IMR-90 (cell line): ENCODE results near the gene DHRS4. TPM values are rescaled to one million over a fixed set of nuclear protein-coding genes. Genes with fewer than 3 reads are reported as not detected.
"Not testable (repeated sequence)": the region's sequence is repeated elsewhere in the genome, so short reads cannot be mapped to it uniquely, and the experiment has no call there.

ENCODE experiments used
- ATAC-seq: fragments of 200-7000 bp; cut with Tn5 transposase; 2 replicates; pipeline ENCODE4 v1.9.1; 2020; ENCODE audit warnings: low read depth, mild to moderate bottlenecking, moderate library complexity
- BruUV-seq: library from RNA; stranded (reverse); fragments of 400-500 nt; replicated peaks from 2 replicates; lab custom pipeline; 2021; lab: Mats Ljungman, UMichigan
- CTCF ChIA-PET: fragments of 300-600 bp; formaldehyde crosslinking; extraction: SDS; loops from one replicate; lab custom pipeline; 2021; ENCODE audit warnings: antibody characterized with exemption; lab: Yijun Ruan, JAX
- POLR2A ChIA-PET: fragments of 300-600 bp; sonication (Branson Sonifier 250); formaldehyde crosslinking; loops from one replicate; lab custom pipeline; 2022; ENCODE audit warnings: antibody characterized with exemption; ENCODE audit not compliant: unreplicated experiment; lab: Charles Lee
- DNase-seq: peaks from one replicate; pipeline ENCODE4 v3.0.0; 2013
- H2AFZ ChIP-seq: replicated peaks from 2 replicates; pipeline ENCODE3; 2013; ENCODE audit warnings: low read length, mild to moderate bottlenecking; ENCODE audit not compliant: poor library complexity
- H2AK5ac ChIP-seq: 2 replicates; pipeline ENCODE4 v1.6.1; 2013; ENCODE audit warnings: low read depth, low read length, inconsistent platforms
- H2AK9ac ChIP-seq: replicated peaks from 2 replicates; pipeline ENCODE3; 2013; ENCODE audit warnings: mild to moderate bottlenecking, low read depth, low read length, moderate library complexity; ENCODE audit not compliant: poor library complexity
- H2BK120ac ChIP-seq: 2 replicates; pipeline ENCODE4 v1.6.1; 2013; ENCODE audit warnings: low read depth, low read length, inconsistent platforms
- H2BK15ac ChIP-seq: 3 replicates; pipeline ENCODE4 v1.6.1; 2013; ENCODE audit warnings: low read depth, low read length, inconsistent platforms
- H2BK20ac ChIP-seq: 2 replicates; pipeline ENCODE4 v1.6.1; 2013; ENCODE audit warnings: low read depth, mild to moderate bottlenecking, inconsistent platforms, low read length, moderate library complexity
- H2BK5ac ChIP-seq: 2 replicates; pipeline ENCODE4 v1.6.1; 2013; ENCODE audit warnings: mild to moderate bottlenecking, low read depth, low read length, inconsistent platforms; ENCODE audit not compliant: poor library complexity, severe bottlenecking
- H3K14ac ChIP-seq: replicated peaks from 2 replicates; pipeline ENCODE4 v1.6.1; 2013; ENCODE audit warnings: low read depth, low read length, inconsistent platforms
- H3K18ac ChIP-seq: 2 replicates; pipeline ENCODE4 v1.6.1; 2013; ENCODE audit warnings: low read depth, low read length, control low read depth
- H3K23ac ChIP-seq: 2 replicates; pipeline ENCODE4 v1.6.1; 2013; ENCODE audit warnings: low read depth, low read length, inconsistent platforms
- H3K27ac ChIP-seq: 2 replicates; pipeline ENCODE4 v1.5.1; 2013; ENCODE audit warnings: mild to moderate bottlenecking, control low read depth, low read length; ENCODE audit not compliant: insufficient read depth
- H3K27me3 ChIP-seq: 2 replicates; pipeline ENCODE4 v1.6.1; 2013; ENCODE audit warnings: low read length; ENCODE audit not compliant: control insufficient read depth, insufficient read depth
- H3K36me3 ChIP-seq: 2 replicates; pipeline ENCODE4 v1.6.1; 2013; ENCODE audit warnings: low read length, mixed read lengths; ENCODE audit not compliant: control insufficient read depth, insufficient read depth
- H3K4ac ChIP-seq: 2 replicates; pipeline ENCODE4 v1.6.1; 2013; ENCODE audit warnings: low read depth, low read length, inconsistent platforms
- H3K4me1 ChIP-seq: 2 replicates; pipeline ENCODE4 v1.6.1; 2013; ENCODE audit warnings: low read length, mixed read lengths; ENCODE audit not compliant: control insufficient read depth, insufficient read depth
- H3K4me2 ChIP-seq: 2 replicates; pipeline ENCODE4 v1.6.1; 2013; ENCODE audit warnings: low read depth, mild to moderate bottlenecking, control low read depth, low read length, moderate library complexity
- H3K4me3 ChIP-seq: 2 replicates; pipeline ENCODE4 v1.5.1; 2013; ENCODE audit warnings: low read depth, mild to moderate bottlenecking, control low read depth, low read length, moderate library complexity; ENCODE audit not compliant: insufficient read depth
- H3K56ac ChIP-seq: 2 replicates; pipeline ENCODE4 v1.6.1; 2013; ENCODE audit warnings: low read length, inconsistent platforms; ENCODE audit not compliant: insufficient read depth; ENCODE audit errors: extremely low read depth
- H3K79me1 ChIP-seq, 2 experiments: 2 replicates each; pipeline ENCODE4 v1.6.1; 2013; ENCODE audit warnings: low read length in 2 of 2, inconsistent platforms in 1 of 2, low read depth in 1 of 2
- H3K9ac ChIP-seq: 2 replicates; pipeline ENCODE4 v1.6.1; 2013; ENCODE audit warnings: low read depth, low read length, control low read depth
- H3K9me1 ChIP-seq: 2 replicates; pipeline ENCODE4 v1.6.1; 2013; ENCODE audit warnings: low read length, inconsistent platforms; ENCODE audit not compliant: insufficient read depth
- H3K9me3 ChIP-seq: 2 replicates; pipeline ENCODE4 v1.6.1; 2013; ENCODE audit warnings: low read length; ENCODE audit not compliant: control insufficient read depth, insufficient read depth
- H4K20me1 ChIP-seq: 2 replicates; pipeline ENCODE4 v1.6.1; 2013; ENCODE audit warnings: low read length, inconsistent platforms; ENCODE audit not compliant: insufficient read depth
- H4K5ac ChIP-seq: 2 replicates; pipeline ENCODE4 v1.6.1; 2013; ENCODE audit warnings: mild to moderate bottlenecking, low read depth, low read length, control low read depth
- H4K8ac ChIP-seq, 2 experiments: 2 replicates each; pipeline ENCODE4 v1.6.1; 2013; ENCODE audit warnings: low read depth in 2 of 2, low read length in 2 of 2, control low read depth in 1 of 2, inconsistent platforms in 1 of 2
- H4K91ac ChIP-seq: 2 replicates; pipeline ENCODE4 v1.6.1; 2013; ENCODE audit warnings: low read depth, low read length, inconsistent platforms; ENCODE audit not compliant: insufficient read depth
- WGBS, 2 experiments: methylation state at CpG; one replicate each; pipeline versions ENCODE4 v1.1.5 to v1.1.7; 2013; ENCODE audit warnings: missing lambda C conversion rate in 2 of 2; ENCODE audit not compliant: insufficient read length in 1 of 2; ENCODE audit errors: extremely low coverage in 2 of 2; 5-methylcytosine and 5-hydroxymethylcytosine counted together
- dilution Hi-C: fragments of 300-500 bp; cut with HindIII; formaldehyde crosslinking; loops from one replicate; pipeline ENCODE4 v1.14.3; 2018; ENCODE audit warnings: low sequenced_read_pairs; ENCODE audit not compliant: unreplicated experiment
- in situ Hi-C: fragments of 300-500 bp; cut with MboI; formaldehyde crosslinking; loops from 3 replicates; pipeline ENCODE4 v1.14.3; 2019; ENCODE audit warnings: low sequenced_read_pairs, inconsistent platforms, mixed read lengths
- intact Hi-C: fragments of 100-400 bp; cut with micrococcal nuclease; formaldehyde crosslinking; loops from 2 replicates; pipeline ENCODE4 v1.10.0; 2022
- polyA plus RNA-seq, 3 experiments: library from polyadenylated mRNA; depleted of rRNA; stranded (reverse); fragments of >200 nt; gene quantifications; 2 replicates each; pipeline ENCODE4 v1.2.3, GENCODE V29; 2012; ENCODE audit warnings: low replicate concordance in 1 of 3
- total RNA-seq: library from RNA; depleted of rRNA; stranded (reverse); fragments of >200 nt; gene quantifications from 2 replicates; pipeline ENCODE4 v1.2.3, GENCODE V29; 2012

The DHRS4 gene
- total and polyA plus RNA-seq, 2 of the 4 experiments (the other 2 are of a cell fraction): 43.2 to 51.8 TPM

DNA sequence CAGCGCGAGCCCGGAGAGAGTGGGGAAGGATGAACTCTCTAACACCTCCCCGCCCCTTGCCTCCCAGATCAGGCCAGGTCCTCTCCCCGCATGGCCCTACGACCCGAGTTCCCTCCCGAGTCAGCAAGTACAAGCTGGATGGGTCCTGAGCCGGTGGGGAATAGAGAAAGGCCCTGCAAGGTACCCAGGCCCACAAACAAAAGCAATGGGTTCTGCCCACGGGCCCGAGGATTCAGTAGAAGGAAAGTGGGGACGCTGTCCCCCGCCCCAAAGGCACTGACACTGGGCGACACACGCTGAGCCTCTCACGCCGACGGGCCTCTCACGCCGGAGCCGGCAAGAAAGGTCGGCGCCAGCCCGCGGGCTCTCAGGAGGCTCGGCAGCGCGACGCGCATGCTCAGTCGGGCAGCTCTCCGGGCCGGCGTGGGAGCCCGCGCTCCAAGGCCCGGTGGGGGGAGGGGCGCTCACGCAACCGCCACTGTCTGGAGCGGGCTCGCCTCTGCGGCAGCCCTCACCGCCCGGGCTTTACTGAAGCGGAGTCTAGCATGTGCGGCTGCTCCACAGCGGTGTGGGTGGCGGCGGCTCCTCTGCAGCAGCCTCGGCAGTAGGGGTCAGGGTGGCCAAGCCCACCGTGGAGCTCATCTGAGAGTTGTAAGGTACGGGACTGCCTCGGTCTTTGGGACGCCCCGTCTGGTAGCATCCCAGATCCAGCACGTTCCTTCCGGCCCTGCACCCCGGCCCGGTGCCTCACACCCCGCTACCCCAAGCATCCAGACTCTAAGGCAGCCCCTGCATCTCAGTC, 16.1 kb downstream of the DHRS4 start:
- H3K79me1 ChIP-seq, H2AK5ac ChIP-seq, H3K56ac ChIP-seq, H2BK5ac ChIP-seq, H4K8ac ChIP-seq, H4K20me1 ChIP-seq, H2AK9ac ChIP-seq, intact Hi-C loops, BruUV-seq, H3K36me3 ChIP-seq, CTCF ChIA-PET, H3K14ac ChIP-seq, DNase-seq, H3K23ac ChIP-seq, H3K4me1 ChIP-seq, POLR2A ChIA-PET, H3K27me3 ChIP-seq, H3K9me3 ChIP-seq, H2BK120ac ChIP-seq, H3K9me1 ChIP-seq, H4K91ac ChIP-seq, H2BK15ac ChIP-seq, H3K4ac ChIP-seq, H3K18ac ChIP-seq, dilution Hi-C loops, H2BK20ac ChIP-seq: not testable (repeated sequence)
- peak overlapping the region; percentile 74; the same call in 1 of the 2 replicates for H4K5ac ChIP-seq
- WGBS, 2 experiments: no CpG with 5 or more reads among the region's 61 CpGs
- peak overlapping the region; percentile 56 for H3K9ac ChIP-seq
- in situ Hi-C loops: loop anchor here (10.0 kb wide), 1 partner anchor 125 kb away; the partner anchor contains the start of gene PCK2
- H3K27ac ChIP-seq: peak overlapping the region; percentile 67; the same call in 1 of the 2 replicates
- peak; percentile 97 for ATAC-seq
- H2AFZ ChIP-seq: peak overlapping the region; percentile 78
- peak overlapping the region; percentile 55 for H3K4me3 ChIP-seq
- H3K4me2 ChIP-seq: peak overlapping the region; percentile 91

DNA sequence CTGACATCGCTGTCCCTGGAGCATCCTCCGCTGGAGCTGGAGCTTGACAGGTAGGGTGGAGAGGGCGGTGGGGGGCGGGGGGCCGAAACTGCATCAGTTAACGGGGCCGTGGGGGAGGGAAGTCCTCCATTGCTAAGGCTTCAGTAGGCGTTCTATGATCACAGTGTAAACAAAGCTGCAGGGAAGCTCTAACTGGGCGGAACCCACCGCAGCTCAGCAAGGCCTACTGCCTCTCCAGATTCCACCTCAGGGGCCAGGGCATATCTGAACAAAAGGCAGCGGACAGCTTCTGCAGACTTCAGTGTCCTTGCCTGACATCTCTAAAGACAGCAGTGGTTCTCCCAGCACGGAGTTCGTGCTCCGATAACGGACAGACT, 16.7 kb downstream of the DHRS4 start:
- H2BK20ac ChIP-seq, POLR2A ChIA-PET, H3K27me3 ChIP-seq, H3K4me1 ChIP-seq, intact Hi-C loops, H3K14ac ChIP-seq, H3K9me1 ChIP-seq, H4K8ac ChIP-seq, H2BK15ac ChIP-seq, H3K23ac ChIP-seq, H3K27ac ChIP-seq, H2AFZ ChIP-seq, H2AK5ac ChIP-seq, H4K91ac ChIP-seq, H2BK5ac ChIP-seq, H3K4me3 ChIP-seq, H4K20me1 ChIP-seq, H3K36me3 ChIP-seq, DNase-seq, H3K4me2 ChIP-seq, ATAC-seq, H2BK120ac ChIP-seq, CTCF ChIA-PET, H3K56ac ChIP-seq, H3K9me3 ChIP-seq, H4K5ac ChIP-seq, H3K4ac ChIP-seq, H3K9ac ChIP-seq, BruUV-seq, dilution Hi-C loops, H3K79me1 ChIP-seq, H2AK9ac ChIP-seq, H3K18ac ChIP-seq: not testable (repeated sequence)
- in situ Hi-C loops: loop anchor here (10.0 kb wide), 1 partner anchor 125 kb away; the partner anchor contains the start of gene PCK2
- no CpG with 5 or more reads among the region's 15 CpGs for WGBS, 2 experiments
